ENCODE measurements around the gene PRR7.

PRR7 gene

DNA sequence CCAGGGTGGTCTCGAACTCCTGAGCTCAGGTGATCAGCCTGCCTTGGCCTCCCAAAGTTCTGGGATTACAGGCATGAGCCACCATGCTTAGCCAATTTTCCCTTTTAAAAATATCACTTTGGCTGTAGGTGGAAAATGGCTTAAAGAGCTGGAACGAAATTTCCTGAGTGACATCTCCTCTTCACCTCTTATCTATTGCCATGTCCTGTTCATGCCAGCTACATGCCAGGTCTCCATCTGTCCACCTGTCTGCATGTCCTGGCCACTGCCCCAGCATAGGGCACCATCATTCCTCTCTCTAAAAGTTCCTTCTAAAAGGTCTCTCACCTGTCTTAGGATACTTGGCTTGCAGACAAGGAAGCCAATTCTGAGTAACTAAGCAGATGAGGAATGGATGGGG lies 22.9 kb upstream of the PRR7 start:
- Histone ChIP-seq H3K27me3 (replicated peaks in 2 of 5; ENCODE audit: control insufficient read depth in 4 of 5, insufficient read depth in 5 of 5, low read length in 4 of 5) (no peaks in the 10 kb centered on the region), H3K4me3 (ENCODE audit: control insufficient read depth in 1 of 7, extremely low read depth in 1 of 7, insufficient read depth in 4 of 7, low read depth in 2 of 7, low read length in 6 of 7) (no peak overlapping the region), H3K36me3 (ENCODE audit: control insufficient read depth in 4 of 4, insufficient read depth in 4 of 4, low read length in 3 of 4) (peaks cover 0 to 6% (median 0%) of the 10 kb centered on the region in 4 experiments), H3K4me1 (ENCODE audit: control extremely low read depth in 1 of 4, control insufficient read depth in 4 of 4, insufficient read depth in 4 of 4, low read length in 3 of 4) (peaks cover 7 to 31% (median 27%) of the 10 kb centered on the region in 4 experiments), H3K27ac (ENCODE audit: insufficient read depth in 1 of 2, low read depth in 1 of 2, low read length in 2 of 2, poor library complexity in 1 of 2, severe bottlenecking in 2 of 2) (no peak overlapping the region), H3K9me3 (ENCODE audit: control extremely low read depth in 1 of 5, control insufficient read depth in 4 of 5, insufficient read depth in 2 of 5, low read depth in 1 of 5, low read length in 4 of 5) (no peaks in the 10 kb centered on the region)
- DNase-seq, result no peak
- CTCF ChIA-PET, result interaction anchor here (0.9 to 23.4 kb wide), 5 partner anchors 14 to 84 kb away, joined by 3 to 387 read pairs (median 22); partner anchors contain the start of genes F12, PFN3 and PRR7
- POLR2A ChIA-PET, result no interaction called here
- WGBS (ENCODE audit: insufficient coverage), result 100% methylated on average over 2 of the region's 2 CpGs

DNA sequence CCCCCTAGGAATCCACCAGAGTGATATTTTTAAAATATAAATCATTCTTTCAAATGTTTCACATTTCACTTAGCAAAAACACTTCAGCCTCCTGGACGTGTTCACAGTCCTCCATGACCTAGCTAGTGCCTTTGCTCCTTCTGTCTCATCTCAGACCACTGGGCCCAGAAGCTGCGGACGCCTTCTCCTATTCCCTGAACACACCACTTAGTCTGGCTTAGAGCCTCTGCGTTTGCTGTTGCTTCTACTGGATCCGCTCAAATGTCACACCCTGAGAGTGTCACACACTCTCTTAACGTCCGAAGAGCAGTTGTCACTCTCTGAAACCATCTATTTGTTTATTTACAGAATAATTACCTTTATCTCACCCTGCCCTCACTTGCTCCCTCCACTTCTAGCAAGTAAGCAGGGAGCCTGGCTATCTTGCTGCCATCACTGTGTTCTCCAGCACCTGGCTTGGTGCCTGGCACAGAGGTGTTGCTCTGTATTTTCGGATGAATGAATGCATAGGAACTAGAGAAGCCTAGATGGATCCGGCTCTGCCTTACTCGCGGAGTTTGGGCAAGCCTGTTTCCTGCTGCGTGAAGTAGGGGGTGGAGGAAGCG lies 21.3 kb upstream of the PRR7 start:
- Histone ChIP-seq H3K4me1 (ENCODE audit: control extremely low read depth in 1 of 4, control insufficient read depth in 4 of 4, insufficient read depth in 4 of 4, low read length in 3 of 4) (peaks cover 13 to 47% (median 43%) of the 10 kb centered on the region in 4 experiments), H3K4me3 (ENCODE audit: control insufficient read depth in 1 of 7, extremely low read depth in 1 of 7, insufficient read depth in 4 of 7, low read depth in 2 of 7, low read length in 6 of 7) (peak overlapping the region; percentile 59 to 79 (median 71)), H3K27ac (ENCODE audit: insufficient read depth in 1 of 2, low read depth in 1 of 2, low read length in 2 of 2, poor library complexity in 1 of 2, severe bottlenecking in 2 of 2) (peak overlapping the region in 1 of 2 experiments; percentile 87), H3K36me3 (ENCODE audit: control insufficient read depth in 4 of 4, insufficient read depth in 4 of 4, low read length in 3 of 4) (peaks cover 0 to 7% (median 2%) of the 10 kb centered on the region in 4 experiments), H3K27me3 (replicated peaks in 2 of 5; ENCODE audit: control insufficient read depth in 4 of 5, insufficient read depth in 5 of 5, low read length in 4 of 5) (no peaks in the 10 kb centered on the region), H3K9me3 (ENCODE audit: control extremely low read depth in 1 of 5, control insufficient read depth in 4 of 5, insufficient read depth in 2 of 5, low read depth in 1 of 5, low read length in 4 of 5) (no peaks in the 10 kb centered on the region)
- WGBS (ENCODE audit: insufficient coverage), result 47% methylated on average over 11 of the region's 13 CpGs
- ChIA-PET POLR2A (interaction anchor here (0.6 to 1.3 kb wide), 2 partner anchors 21 to 23 kb away, joined by 3 read pairs; no protein-coding TSS in a partner anchor), CTCF (interaction anchor here (0.7 to 23.4 kb wide), 4 partner anchors 17 to 121 kb away, joined by 3 to 387 read pairs (median 180); partner anchors contain the start of genes F12, PFN3 and PRR7)
- no peak for DNase-seq

- Histone ChIP-seq H3K4me3 (ENCODE audit: control insufficient read depth in 1 of 7, extremely low read depth in 1 of 7, insufficient read depth in 4 of 7, low read depth in 2 of 7, low read length in 6 of 7) (peak overlapping the region; percentile 59 to 79 (median 71)), H3K36me3 (ENCODE audit: control insufficient read depth in 4 of 4, insufficient read depth in 4 of 4, low read length in 3 of 4) (peaks cover 0 to 14% (median 4%) of the 10 kb centered on the region in 4 experiments), H3K27me3 (replicated peaks in 2 of 5; ENCODE audit: control insufficient read depth in 4 of 5, insufficient read depth in 5 of 5, low read length in 4 of 5) (no peaks in the 10 kb centered on the region), H3K9me3 (ENCODE audit: control extremely low read depth in 1 of 5, control insufficient read depth in 4 of 5, insufficient read depth in 2 of 5, low read depth in 1 of 5, low read length in 4 of 5) (no peaks in the 10 kb centered on the region), H3K4me1 (ENCODE audit: control extremely low read depth in 1 of 4, control insufficient read depth in 4 of 4, insufficient read depth in 4 of 4, low read length in 3 of 4) (peaks cover 13 to 54% (median 50%) of the 10 kb centered on the region in 4 experiments), H3K27ac (ENCODE audit: insufficient read depth in 1 of 2, low read depth in 1 of 2, low read length in 2 of 2, poor library complexity in 1 of 2, severe bottlenecking in 2 of 2) (peak overlapping the region; percentile 68 to 87)
- 0% methylated on average over 26 of the region's 52 CpGs for WGBS (ENCODE audit: insufficient coverage)
- CTCF ChIA-PET, result interaction anchor here (0.7 to 23.4 kb wide), 5 partner anchors 18 to 120 kb away, joined by 3 to 387 read pairs (median 22); partner anchors contain the start of genes F12, LMAN2, PFN3 and PRR7
- peak; percentile 100 for DNase-seq
- POLR2A ChIA-PET, result interaction anchor here (0.6 to 3.9 kb wide), 6 partner anchors 8 to 23 kb away, joined by 3 to 19 read pairs (median 3); no protein-coding TSS in a partner anchor
These were observed 20.6 kb upstream of the PRR7 start for GRCh38 chr5:177425801-177426565.

- peak within 1 kb of the TSS; percentile 68 to 92 for H3K27ac ChIP-seq (ENCODE audit: insufficient read depth in 1 of 2, low read depth in 1 of 2, low read length in 2 of 2, poor library complexity in 1 of 2, severe bottlenecking in 2 of 2)
- WGBS (ENCODE audit: insufficient coverage), result under 1% methylated on average over 62 of the region's 82 CpGs
- H3K9me3 ChIP-seq (ENCODE audit: control extremely low read depth in 1 of 5, control insufficient read depth in 4 of 5, insufficient read depth in 2 of 5, low read depth in 1 of 5, low read length in 4 of 5), result no peaks in the 10 kb centered on the region
- CTCF ChIA-PET, result interaction anchor here (1.0 to 23.4 kb wide), 6 partner anchors 11 to 74 kb away, joined by 3 to 387 read pairs (median 14); partner anchors contain the start of genes F12, LMAN2, PFN3 and PRR7
- peak in 2 of 3 donors; percentile 58 to 70 for DNase-seq
- H3K4me3 ChIP-seq (ENCODE audit: control insufficient read depth in 1 of 7, extremely low read depth in 1 of 7, insufficient read depth in 4 of 7, low read depth in 2 of 7, low read length in 6 of 7), result peak within 1 kb of the TSS; percentile 61 to 89 (median 79)
- peaks cover 0 to 21% (median 4%) of the 10 kb centered on the region in 4 experiments for H3K36me3 ChIP-seq (ENCODE audit: control insufficient read depth in 4 of 4, insufficient read depth in 4 of 4, low read length in 3 of 4)
- H3K27me3 ChIP-seq (replicated peaks in 2 of 5; ENCODE audit: control insufficient read depth in 4 of 5, insufficient read depth in 5 of 5, low read length in 4 of 5), result no peaks in the 10 kb centered on the region
- POLR2A ChIA-PET, result interaction anchor here (0.6 to 3.9 kb wide), 5 partner anchors 9 to 23 kb away, joined by 3 to 19 read pairs (median 3); no protein-coding TSS in a partner anchor
- peaks cover 13 to 61% (median 57%) of the 10 kb centered on the region in 4 experiments for H3K4me1 ChIP-seq (ENCODE audit: control extremely low read depth in 1 of 4, control insufficient read depth in 4 of 4, insufficient read depth in 4 of 4, low read length in 3 of 4)
These were observed 19.9 kb upstream of the PRR7 start, which contains the start of gene GRK6 for GRCh38 chr5:177426566-177427210. Gene GRK6, plus strand, starts transcription at chr5:177426676. Its CDS starts 170 bp downstream, at chr5:177426846.

- Histone ChIP-seq H3K27me3 (replicated peaks in 2 of 5; ENCODE audit: control insufficient read depth in 4 of 5, insufficient read depth in 5 of 5, low read length in 4 of 5) (no peaks in the 10 kb centered on the region), H3K36me3 (ENCODE audit: control insufficient read depth in 4 of 4, insufficient read depth in 4 of 4, low read length in 3 of 4) (peaks cover 0 to 27% (median 8%) of the 10 kb centered on the region in 4 experiments), H3K4me1 (ENCODE audit: control extremely low read depth in 1 of 4, control insufficient read depth in 4 of 4, insufficient read depth in 4 of 4, low read length in 3 of 4) (peaks cover 14 to 67% (median 63%) of the 10 kb centered on the region in 4 experiments), H3K4me3 (ENCODE audit: control insufficient read depth in 1 of 7, extremely low read depth in 1 of 7, insufficient read depth in 4 of 7, low read depth in 2 of 7, low read length in 6 of 7) (peak overlapping the region; percentile 58 to 89 (median 79)), H3K27ac (ENCODE audit: insufficient read depth in 1 of 2, low read depth in 1 of 2, low read length in 2 of 2, poor library complexity in 1 of 2, severe bottlenecking in 2 of 2) (peak overlapping the region; percentile 65 to 92), H3K9me3 (ENCODE audit: control extremely low read depth in 1 of 5, control insufficient read depth in 4 of 5, insufficient read depth in 2 of 5, low read depth in 1 of 5, low read length in 4 of 5) (no peaks in the 10 kb centered on the region)
- POLR2A ChIA-PET, result interaction anchor here (0.6 to 3.9 kb wide), 3 partner anchors 13 to 24 kb away, joined by 3 to 19 read pairs (median 3); no protein-coding TSS in a partner anchor
- CTCF ChIA-PET, result interaction anchor here (1.0 to 23.4 kb wide), 6 partner anchors 10 to 75 kb away, joined by 3 to 387 read pairs (median 14); partner anchors contain the start of genes F12, LMAN2, PFN3 and PRR7
- WGBS (ENCODE audit: insufficient coverage), result under 1% methylated on average over 9 of the region's 11 CpGs
- no peak for DNase-seq
These were observed 19.3 kb upstream of the PRR7 start for GRCh38 chr5:177427211-177427822.

Measured in common myeloid progenitor, CD34-positive (primary cell).